Transverse colon (tissue), 4 donors: Measurements from ENCODE around the gene ASCC2. TPM values are rescaled to one million over a fixed set of nuclear protein-coding genes. Genes with fewer than 3 reads are reported as not detected.
A peak's percentile ranks its signal among the peaks of the same experiment; 100 is the strongest.

Experiments used
- DNase-seq: peaks from one replicate; pipeline ENCODE4 v3.0.0-alpha.2; 2019
- H3K27ac ChIP-seq, 4 donors: fragments of 200-600 bp; sonication (generic); 2 replicates each; pipeline ENCODE4 v1.5.1; 2016 to 2018; ENCODE audit warnings: inconsistent platforms in 4 of 4
- H3K27me3 ChIP-seq: fragments of 200-600 bp; sonication (generic); 2 replicates; pipeline ENCODE4 v1.5.1; 2017; ENCODE audit warnings: inconsistent platforms
- H3K36me3 ChIP-seq, 4 donors: fragments of 200-600 bp; sonication (generic); 2 replicates each; pipeline ENCODE4 v1.5.1; 2017 to 2019; ENCODE audit warnings: inconsistent platforms in 4 of 4
- H3K4me1 ChIP-seq, 4 donors: fragments of 200-600 bp; sonication (generic); 2 replicates each; pipeline ENCODE4 v1.5.1; 2017 to 2020; ENCODE audit warnings: inconsistent platforms in 4 of 4
- H3K4me3 ChIP-seq, 4 donors: fragments of 200-600 bp; sonication (generic); 1 replicate in 1 of 4; 2 replicates in 3 of 4; pipeline versions ENCODE4 v1.5.1 to v1.6.1; 2017 to 2019; ENCODE audit warnings: inconsistent platforms in 4 of 4
- H3K9me3 ChIP-seq, 2 donors: fragments of 200-600 bp; sonication (generic); 2 replicates each; pipeline ENCODE4 v1.5.1; 2017 to 2019; ENCODE audit warnings: inconsistent platforms in 2 of 2
- CTCF ChIP-seq, 5 experiments: fragments of 200-600 bp in 3 of 5; fragments of 450-650 bp in 2 of 5; sonication (generic) in 3 of 5; IDR thresholded peaks; 1 replicate in 2 of 5; 2 replicates in 3 of 5; pipeline ENCODE4 v1.5.1; 2016 to 2017; ENCODE audit warnings: antibody characterized with exemption in 5 of 5, inconsistent platforms in 3 of 5, mild to moderate bottlenecking in 2 of 5, moderate library complexity in 1 of 5
- EP300 ChIP-seq: sonication (generic); formaldehyde crosslinking; IDR thresholded peaks from one replicate; pipeline ENCODE4 v1.6.1; 2017; ENCODE audit warnings: antibody characterized with exemption, low read depth
- POLR2A ChIP-seq: fragments of 450-650 bp; IDR thresholded peaks from one replicate; pipeline ENCODE4 v1.6.1; 2016; ENCODE audit warnings: antibody characterized with exemption, mild to moderate bottlenecking, moderate library complexity
- POLR2AphosphoS5 ChIP-seq, 3 donors: sonication (generic); formaldehyde crosslinking; IDR thresholded peaks; one replicate each; pipeline ENCODE4 v1.6.1; 2016; ENCODE audit warnings: antibody characterized with exemption in 3 of 3
- WGBS, 2 donors: methylation state at CpG; one replicate each; pipeline ENCODE4 v1.1.5; 2018; ENCODE audit warnings: low coverage in 1 of 2; 5-methylcytosine and 5-hydroxymethylcytosine counted together
- in situ Hi-C, 4 donors: fragments of 200-750 bp; cut with MboI; loops; one replicate each; pipeline versions ENCODE4 v1.15.0 to v1.15.1; 2017; ENCODE audit warnings: low sequenced_read_pairs in 3 of 4, low pct_ligation_motif_present in 1 of 4, low pct_unique_long_range_greater_than_20kb in 1 of 4
- intact Hi-C: fragments of 100-400 bp; cut with DNase I; formaldehyde crosslinking; loops from one replicate; pipeline ENCODE4 v1.15.1; 2023; ENCODE audit warnings: low total_unique reads
- total RNA-seq, 4 donors: library from RNA; depleted of rRNA; stranded (reverse); fragments of >200 nt; gene quantifications; one replicate each; pipeline ENCODE4 v1.1.0, GENCODE V29; 2016

Gene ASCC2
- total RNA-seq, 4 donors from 2014 or later = 46.8 to 69.4 (median 62.2) TPM

- Histone ChIP-seq H3K4me1 (no peaks in the 10 kb centered on the region), H3K27ac (no peak overlapping the region), H3K27me3 (no peaks in the 10 kb centered on the region), H3K36me3 (peaks cover 0 to 5% (median 0%) of the 10 kb centered on the region in 4 donors), H3K9me3 (no peaks in the 10 kb centered on the region), H3K4me3 (no peak overlapping the region)
- TF ChIP-seq POLR2A (no peak), POLR2AphosphoS5 (IDR thresholded peaks at IDR 0.05) (no peak), CTCF (IDR thresholded peaks at IDR 0.05) (no peak), EP300 (no peak)
- intact Hi-C loops (no loop called here), in situ Hi-C loops (no loop called here)
- 90% methylated on average over 9 of the region's 9 CpGs; no CpG with 5 or more reads in 1 of the 2 donors for WGBS, 2 donors
- DNase-seq = peak; percentile 36
Measured at GRCh38 chr22:29748248-29748893, 89.7 kb downstream of the ASCC2 start.

GRCh38 chr22:29747832-29748231 lies 90.2 kb downstream of the ASCC2 start:
- WGBS, 2 donors = 79 to 92% methylated on average over 2 to 7 of the region's 7 CpGs
- Histone ChIP-seq H3K4me1 (no peaks in the 10 kb centered on the region), H3K36me3 (peaks cover 0 to 5% (median 0%) of the 10 kb centered on the region in 4 donors), H3K27ac (no peak overlapping the region), H3K9me3 (no peaks in the 10 kb centered on the region), H3K4me3 (no peak overlapping the region), H3K27me3 (no peaks in the 10 kb centered on the region)
- DNase-seq = no peak
- TF ChIP-seq POLR2AphosphoS5 (IDR thresholded peaks at IDR 0.05) = no peak
- intact Hi-C loops = no loop called here
- in situ Hi-C loops = no loop called here

- intact Hi-C loops (no loop called here), in situ Hi-C loops (no loop called here)
- H3K4me1 ChIP-seq = no peaks in the 10 kb centered on the region
- no peak overlapping the region for H3K27ac ChIP-seq
- no peaks in the 10 kb centered on the region for H3K27me3 ChIP-seq
- 80% methylated on average over 8 of the region's 8 CpGs; no CpG with 5 or more reads in 1 of the 2 donors for WGBS, 2 donors
- DNase-seq = peak; percentile 16
- TF ChIP-seq POLR2A (no peak), EP300 (no peak), CTCF (IDR thresholded peaks at IDR 0.05) (no peak), POLR2AphosphoS5 (IDR thresholded peaks at IDR 0.05) (no peak)
- H3K4me3 ChIP-seq = no peak overlapping the region
- H3K36me3 ChIP-seq = peaks cover 0 to 5% (median 0%) of the 10 kb centered on the region in 4 donors
- H3K9me3 ChIP-seq = no peaks in the 10 kb centered on the region
Measured at GRCh38 chr22:29744902-29745301, 93.2 kb downstream of the ASCC2 start.

- TF ChIP-seq EP300 (no peak), POLR2A (no peak), POLR2AphosphoS5 (IDR thresholded peaks at IDR 0.05) (no peak), CTCF (IDR thresholded peaks at IDR 0.05) (no peak)
- no peaks in the 10 kb centered on the region for H3K9me3 ChIP-seq
- H3K4me1 ChIP-seq = no peaks in the 10 kb centered on the region
- H3K27me3 ChIP-seq = no peaks in the 10 kb centered on the region
- H3K27ac ChIP-seq = no peak overlapping the region
- H3K36me3 ChIP-seq = peaks cover 0 to 5% (median 0%) of the 10 kb centered on the region in 4 donors
- H3K4me3 ChIP-seq = no peak overlapping the region
- DNase-seq = no peak
- in situ Hi-C loops (no loop called here), intact Hi-C loops (no loop called here)
- 82% methylated on average over 11 of the region's 13 CpGs; no CpG with 5 or more reads in 1 of the 2 donors for WGBS, 2 donors
Measured at GRCh38 chr22:29742326-29742725, 95.7 kb downstream of the ASCC2 start.
